Cardiac atrium fibroblast (primary cell): ENCODE data around the gene ZPBP2. TPM values are rescaled to one million over a fixed set of nuclear protein-coding genes. Genes with fewer than 3 reads are reported as not detected.

Source experiments
- total RNA-seq: library from RNA; depleted of rRNA; stranded (reverse); fragments of >200 nt; gene quantifications from 2 replicates; pipeline ENCODE4 v1.2.3, GENCODE V29; 2015

The ZPBP2 gene, protein sequence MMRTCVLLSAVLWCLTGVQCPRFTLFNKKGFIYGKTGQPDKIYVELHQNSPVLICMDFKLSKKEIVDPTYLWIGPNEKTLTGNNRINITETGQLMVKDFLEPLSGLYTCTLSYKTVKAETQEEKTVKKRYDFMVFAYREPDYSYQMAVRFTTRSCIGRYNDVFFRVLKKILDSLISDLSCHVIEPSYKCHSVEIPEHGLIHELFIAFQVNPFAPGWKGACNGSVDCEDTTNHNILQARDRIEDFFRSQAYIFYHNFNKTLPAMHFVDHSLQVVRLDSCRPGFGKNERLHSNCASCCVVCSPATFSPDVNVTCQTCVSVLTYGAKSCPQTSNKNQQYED
- not detected in 2 replicates for total RNA-seq

DNA sequence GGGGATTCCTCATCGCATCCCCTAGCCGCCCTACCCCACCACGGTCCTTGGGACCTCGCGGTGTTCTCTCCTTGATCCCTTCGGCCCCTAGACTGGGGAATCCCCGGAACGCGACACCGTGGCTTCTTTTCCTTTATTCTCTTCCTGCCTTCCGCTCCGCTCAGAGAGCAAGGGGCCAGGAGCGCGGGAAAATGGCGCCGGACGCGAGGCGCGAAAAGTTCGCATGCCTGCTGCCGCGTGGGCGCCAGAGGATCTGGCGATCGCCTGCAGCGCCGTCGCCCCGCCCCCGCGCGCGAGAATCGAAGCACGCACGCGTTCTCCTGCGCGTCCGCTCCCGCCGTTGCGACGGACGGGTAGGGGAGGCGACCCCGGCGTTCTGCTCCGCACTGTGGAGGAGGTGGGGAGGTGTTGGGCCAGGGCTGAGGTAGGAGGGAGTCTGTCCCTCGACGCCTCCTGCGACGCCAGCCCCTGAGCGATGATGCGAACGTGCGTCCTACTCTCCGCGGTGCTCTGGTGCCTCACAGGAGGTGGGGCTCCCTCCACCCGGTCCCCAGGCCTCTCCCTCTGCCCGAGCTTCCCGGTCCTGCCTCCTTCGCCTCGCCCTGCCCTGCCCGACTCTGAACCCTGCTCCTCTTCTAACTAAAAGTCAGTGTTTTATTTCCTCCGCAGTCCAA lies at the start of gene ZPBP2:
Gene ZPBP2, plus strand, starts transcription at position 323 of the 674 bp plus-strand sequence. Its CDS starts 153 bp downstream, at position 476.

DNA sequence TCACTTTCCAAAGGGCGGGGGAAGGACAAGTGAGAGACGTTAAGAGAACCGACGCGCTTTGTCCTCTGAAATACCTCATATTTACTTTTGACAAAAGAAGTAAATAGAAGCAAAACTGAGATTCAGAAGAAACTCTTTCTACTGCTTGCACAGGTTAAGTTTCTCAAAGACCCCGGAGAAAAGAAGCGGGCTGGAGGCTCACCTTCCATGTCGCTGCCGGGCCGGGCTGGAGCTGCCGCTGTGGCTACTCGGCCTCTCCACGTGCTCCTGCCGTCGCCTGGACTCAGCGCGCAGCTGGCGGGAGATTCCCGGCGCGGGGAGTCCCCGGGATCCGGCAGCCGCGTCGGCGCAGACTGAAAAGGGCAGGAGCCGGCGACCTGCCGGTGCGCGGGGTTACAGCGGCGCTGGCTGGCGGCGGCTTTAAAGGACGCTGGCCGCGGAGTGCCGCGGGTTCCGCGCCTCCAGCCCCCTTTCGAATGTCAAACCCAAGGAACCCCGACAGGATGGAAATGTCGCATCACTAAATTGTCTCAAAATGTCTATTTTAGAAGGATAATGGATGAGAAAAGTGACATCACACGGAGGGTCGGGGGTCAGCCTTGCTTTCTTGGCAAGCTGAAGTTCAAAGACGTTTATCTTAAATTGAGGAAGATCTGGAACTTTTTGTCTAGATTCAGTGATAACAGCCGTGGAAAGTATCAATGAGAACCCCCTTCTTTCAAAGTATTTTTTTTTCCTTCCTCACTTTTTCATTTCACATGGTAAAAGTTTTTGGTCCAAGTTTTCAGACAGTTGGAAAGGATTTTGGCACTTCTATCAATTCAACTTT lies 3.9 kb upstream of the ZPBP2 start, which contains the start of gene IKZF3:
Gene IKZF3, minus strand, starts transcription at position 395 of the 829 bp plus-strand sequence. Its CDS starts 186 bp downstream, at position 209.

Other genes starting within 250 kb of the ZPBP2 start
- 3.4 and 3.9 TPM in 2 replicates for gene PPP1R1B, start 241.2 kb upstream of the ZPBP2 start, total RNA-seq
- 26.5 and 34.8 TPM in 2 replicates for gene STARD3, start 231.1 kb upstream of the ZPBP2 start, total RNA-seq
- not detected in 2 replicates for gene TCAP, start 202.9 kb upstream of the ZPBP2 start, total RNA-seq
- gene PNMT, start 199.7 kb upstream of the ZPBP2 start, total RNA-seq: 0.65 TPM in 1 of 2 replicates, not detected in the other
- gene PGAP3, start 180.1 kb upstream of the ZPBP2 start, total RNA-seq: 7.0 and 14.1 TPM in 2 replicates
- 38.3 and 48.1 TPM in 2 replicates for gene ERBB2, start 168.1 kb upstream of the ZPBP2 start, total RNA-seq
- 42.8 and 51.5 TPM in 2 replicates for gene MIEN1, start 137.7 kb upstream of the ZPBP2 start, total RNA-seq
- 0.54 and 0.81 TPM in 2 replicates for gene GRB7, start 130.3 kb upstream of the ZPBP2 start, total RNA-seq
- not detected in 2 replicates for gene IKZF3, start 3.9 kb upstream of the ZPBP2 start, total RNA-seq
- gene GSDMB, start 50.4 kb downstream of the ZPBP2 start, total RNA-seq: 0.81 and 1.6 TPM in 2 replicates
- gene ORMDL3, start 59.4 kb downstream of the ZPBP2 start, total RNA-seq: 35.7 and 42.6 TPM in 2 replicates
- gene LRRC3C, start 59.5 kb downstream of the ZPBP2 start, total RNA-seq: not detected in 2 replicates
- gene GSDMA, start 94.8 kb downstream of the ZPBP2 start, total RNA-seq: not detected in 2 replicates
- gene PSMD3, start 112.6 kb downstream of the ZPBP2 start, total RNA-seq: 93.3 and 116 TPM in 2 replicates
- gene CSF3, start 147.2 kb downstream of the ZPBP2 start, total RNA-seq: 12.2 TPM in 1 of 2 replicates, not detected in the other
- gene MED24, start 186.2 kb downstream of the ZPBP2 start, total RNA-seq: 41.6 and 63.9 TPM in 2 replicates
- gene THRA, start 194.8 kb downstream of the ZPBP2 start, total RNA-seq: 20.7 and 21.1 TPM in 2 replicates
- 0.81 and 3.4 TPM in 2 replicates for gene NR1D1, start 232.4 kb downstream of the ZPBP2 start, total RNA-seq